D341Med (cell line): ENCODE results near the gene CATSPERD.
A peak's percentile ranks its signal among the peaks of the same experiment; 100 is the strongest.

ENCODE experiments used
- DNase-seq: peaks from one replicate; pipeline ENCODE4 v3.0.0; 2012; ENCODE audit warnings: low spot score

CATSPERD gene, protein sequence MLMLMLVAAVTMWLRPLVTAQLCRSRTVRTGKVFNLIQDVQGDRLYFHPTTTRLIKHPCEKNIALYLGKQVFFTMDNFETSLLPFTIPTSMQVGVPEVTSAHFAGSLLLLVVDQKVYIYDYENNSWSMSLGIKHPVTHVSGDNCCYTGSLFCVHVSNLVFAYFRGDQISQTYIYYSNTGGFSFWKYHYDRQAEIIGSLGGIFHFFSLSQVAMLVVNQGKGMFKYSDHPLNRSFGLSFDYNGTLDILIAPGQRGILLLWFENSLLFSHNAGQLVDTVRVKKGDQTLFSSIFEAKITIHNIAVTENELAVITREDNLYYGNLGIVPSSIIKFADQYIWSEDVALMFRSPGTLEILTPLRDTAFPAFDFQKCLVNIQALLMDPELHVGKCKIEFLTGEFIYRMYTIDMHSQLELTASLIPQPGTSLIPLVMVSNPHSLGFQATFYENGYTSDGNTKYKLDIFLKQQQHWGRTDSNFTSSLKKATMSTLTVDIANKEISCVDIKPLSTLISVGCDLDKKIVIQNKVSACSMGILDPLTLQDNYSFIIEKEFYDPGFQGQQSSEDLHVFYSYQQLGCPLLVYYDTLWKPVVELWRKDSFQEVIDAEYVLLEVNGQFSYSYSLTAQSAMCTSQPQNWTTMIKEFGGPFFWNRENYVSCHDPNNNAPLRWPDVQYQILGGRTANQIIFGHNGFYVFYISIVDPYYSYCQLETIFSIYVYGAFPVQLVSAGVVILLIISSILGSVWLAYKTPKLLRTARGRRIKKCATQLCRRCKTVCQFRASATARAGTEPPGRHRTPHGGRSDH

DNA sequence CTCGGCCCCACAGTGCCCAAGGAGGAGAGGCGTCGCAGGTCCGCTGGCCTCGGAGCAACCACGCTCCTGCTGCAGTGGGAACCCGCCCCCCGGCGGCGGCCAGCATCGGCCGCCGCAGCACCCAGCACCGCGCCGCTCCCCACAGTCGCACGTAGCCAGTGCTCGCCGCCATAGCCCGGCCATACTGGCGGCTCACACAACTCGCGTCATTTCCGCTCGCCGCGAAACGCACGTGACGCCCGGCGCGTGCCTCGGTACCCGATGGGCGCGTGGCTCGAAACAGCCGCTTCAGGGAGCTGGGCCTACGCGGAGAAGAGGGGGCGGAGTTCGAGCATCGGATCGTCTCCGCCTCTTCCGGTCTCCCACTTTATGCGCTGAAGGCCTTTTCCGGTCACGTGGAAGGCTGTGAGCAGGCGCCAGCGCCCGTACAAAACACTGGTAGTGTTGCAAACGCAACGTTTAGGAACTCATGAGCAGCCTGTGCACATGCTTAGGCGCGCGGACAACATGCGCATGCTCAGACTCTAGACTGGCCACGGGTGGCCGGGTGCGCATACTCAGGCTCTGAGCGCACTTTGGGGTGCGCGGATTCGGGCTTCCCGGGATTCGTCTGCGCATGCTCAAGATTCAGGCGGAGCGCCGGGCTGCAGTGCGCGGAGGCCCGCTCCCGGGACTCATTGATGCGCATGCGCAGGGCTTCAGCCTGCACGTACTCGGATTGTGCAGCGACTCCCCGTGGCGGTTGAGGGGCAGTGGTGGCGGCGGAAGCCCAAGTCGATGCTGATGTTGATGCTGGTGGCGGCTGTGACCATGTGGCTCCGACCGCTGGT is at the start of gene CATSPERD, which contains the start of gene LONP1:
Gene CATSPERD, plus strand, starts transcription at position 677 of the 830 bp plus-strand sequence. Its CDS starts 101 bp downstream, at position 778.
Gene LONP1, minus strand, starts transcription at position 186 of the 830 bp plus-strand sequence. Its CDS starts 14 bp downstream, at position 172.
- peak; percentile 99 for DNase-seq

DNA sequence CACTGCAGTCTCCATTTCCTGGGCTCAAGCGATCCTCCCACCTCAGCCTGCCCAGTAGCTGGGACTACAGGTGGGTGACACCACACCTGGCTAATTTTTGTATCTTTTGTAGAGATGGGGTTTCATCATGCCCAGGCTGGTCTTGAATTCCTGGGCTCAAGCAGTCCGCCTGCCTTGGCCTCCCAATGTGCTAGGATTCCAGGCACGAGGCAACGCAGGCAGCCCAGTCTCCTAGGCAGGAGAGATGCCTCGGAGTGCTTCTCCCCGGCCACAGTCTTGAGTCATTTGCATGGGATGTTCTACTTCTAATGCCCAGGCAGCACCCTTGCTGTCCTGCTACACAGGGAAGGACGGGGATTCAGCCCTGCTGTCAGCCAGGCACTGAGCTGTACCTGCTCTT is 48.8 kb upstream of the CATSPERD start:
- no peak for DNase-seq

DNA sequence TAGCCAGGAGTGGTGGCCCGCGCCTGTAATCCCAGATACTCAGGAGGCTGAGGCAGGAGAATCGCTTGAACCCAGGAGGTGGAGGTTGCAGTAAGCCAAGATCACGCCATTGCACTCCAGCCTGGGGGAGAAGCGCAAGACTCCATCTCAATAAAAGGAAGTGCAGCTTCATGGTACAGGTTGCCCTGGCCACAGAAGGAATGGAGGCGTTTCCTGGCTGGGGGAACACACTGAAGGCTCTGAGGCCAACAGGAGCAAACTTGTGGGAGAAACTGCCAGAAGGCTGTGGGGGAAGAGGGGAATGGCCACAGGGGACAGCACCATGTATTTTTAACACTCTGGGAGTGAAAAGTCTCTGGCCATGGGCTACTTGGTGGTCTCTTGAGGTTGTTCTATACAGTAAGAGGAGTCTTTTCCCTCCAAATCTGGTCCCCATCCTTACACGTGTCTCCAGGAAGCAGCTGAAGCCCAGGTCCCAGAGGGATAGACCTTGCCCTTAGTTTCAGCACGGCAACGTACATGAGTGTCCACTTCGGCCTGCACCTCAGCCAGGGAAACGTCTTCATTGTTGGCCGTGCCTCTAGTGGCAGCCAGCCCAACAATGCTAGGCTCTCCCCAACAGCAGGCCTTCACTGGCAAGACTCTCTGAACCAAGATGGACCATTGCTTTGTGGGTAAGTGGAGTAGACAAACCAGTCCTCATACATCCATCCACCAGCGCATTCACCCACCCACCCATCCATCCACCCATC is 47.6 kb upstream of the CATSPERD start:
- DNase-seq = no peak

DNA sequence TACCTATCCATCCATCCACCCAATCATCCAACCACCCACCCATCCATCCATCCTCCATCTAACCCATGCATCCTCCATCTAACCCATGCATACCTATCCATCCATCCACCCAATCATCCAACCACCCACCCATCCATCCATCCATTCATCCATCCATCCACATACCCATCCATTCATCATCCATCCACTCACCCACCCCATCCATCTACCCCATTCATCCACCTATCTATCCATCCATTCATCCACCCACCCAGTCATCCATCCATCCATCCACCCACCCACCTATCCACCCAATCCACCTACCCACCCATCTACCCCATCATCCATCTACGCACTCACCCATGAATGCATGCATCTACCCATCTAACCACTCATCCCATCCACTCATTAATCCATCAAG is 46.7 kb upstream of the CATSPERD start:
- no peak for DNase-seq

DNA sequence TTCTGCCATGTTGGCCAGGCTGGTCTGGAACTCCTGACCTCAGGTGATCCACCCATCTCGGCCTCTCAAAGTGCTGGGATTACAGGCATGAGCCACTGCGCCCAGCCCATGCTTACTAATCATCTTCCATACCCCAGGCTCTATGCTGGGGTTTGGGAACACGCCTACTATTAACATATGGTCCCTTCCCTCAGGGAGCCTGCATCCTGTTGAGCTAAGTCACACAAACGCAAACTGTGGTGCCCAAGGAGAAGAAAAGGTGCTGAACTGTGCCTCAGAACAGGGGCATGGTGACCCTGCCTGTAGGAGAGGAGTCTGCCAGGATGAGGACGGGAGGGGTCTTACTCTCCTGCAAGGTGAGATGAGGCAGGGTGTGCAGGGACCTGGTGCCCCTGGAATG is 45.7 kb upstream of the CATSPERD start:
- no peak for DNase-seq

DNA sequence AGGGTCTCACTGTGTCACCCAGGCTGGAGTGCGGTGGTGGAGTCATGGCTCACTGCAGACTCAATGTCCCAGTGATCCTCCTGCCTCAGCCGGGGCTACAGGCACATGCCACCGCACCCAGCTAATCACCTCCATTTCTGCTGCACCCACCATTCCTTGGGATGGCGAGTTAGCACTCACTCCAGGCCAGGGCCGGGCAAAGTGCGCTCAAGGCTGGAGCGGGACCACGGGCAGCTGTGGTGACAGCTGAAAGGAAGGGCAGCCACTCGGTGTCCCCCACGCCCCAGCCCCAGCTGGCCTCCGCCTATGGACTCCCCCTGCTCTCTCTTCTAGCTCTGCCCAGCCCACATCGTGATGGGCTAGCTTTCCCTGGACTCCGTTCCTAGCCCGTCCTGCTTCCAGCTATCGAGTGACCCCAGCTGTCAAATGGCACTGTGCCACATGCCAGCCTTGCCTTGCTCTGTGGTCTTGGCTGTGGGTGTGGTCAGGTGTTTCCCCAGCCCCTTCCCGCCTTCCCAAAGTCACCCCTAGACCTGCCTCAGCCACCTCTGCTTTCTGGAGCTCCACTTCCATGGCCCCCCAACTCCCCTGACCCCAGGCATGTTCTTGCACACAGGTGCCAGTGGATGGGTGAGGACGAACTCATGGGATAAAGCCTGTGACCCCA is 44.2 kb upstream of the CATSPERD start:
- DNase-seq = no peak

DNA sequence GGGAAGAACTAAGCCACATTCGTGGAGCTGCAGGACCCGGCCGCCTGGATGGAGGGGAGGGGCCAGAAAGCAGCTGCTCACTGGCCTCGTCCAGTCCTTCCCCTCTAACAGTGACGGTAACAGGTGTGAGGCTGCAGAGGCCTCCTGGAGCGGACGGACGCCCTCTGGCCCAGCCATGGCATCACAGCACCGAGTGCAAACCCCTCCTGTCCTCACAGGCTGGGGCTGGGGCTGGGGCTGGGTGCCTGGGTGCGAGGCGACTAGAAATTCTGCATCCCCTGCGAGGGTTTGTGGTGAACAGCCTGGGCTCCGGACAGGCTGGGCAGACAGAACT is 43.7 kb upstream of the CATSPERD start:
- DNase-seq = no peak

DNA sequence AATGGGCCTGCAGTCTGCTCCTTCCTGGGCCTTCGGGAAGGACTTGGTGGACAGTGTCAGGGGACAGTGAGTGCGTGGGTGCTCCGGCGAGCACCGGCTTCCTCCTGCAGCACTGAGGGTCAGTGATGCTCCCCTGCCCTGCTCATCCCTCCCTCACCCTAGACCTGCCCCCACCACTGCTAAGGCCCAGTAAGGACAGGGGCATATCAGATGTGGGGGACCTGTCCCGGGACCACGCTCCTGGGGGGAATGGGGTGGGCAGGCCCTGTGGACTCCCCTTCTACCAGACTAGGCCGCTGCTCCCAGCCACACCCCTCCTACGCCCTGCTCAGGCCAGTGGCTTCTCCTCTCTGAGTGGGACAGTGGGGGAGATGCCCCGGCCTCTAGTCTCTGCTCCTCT is 43.3 kb upstream of the CATSPERD start:
- no peak for DNase-seq

DNA sequence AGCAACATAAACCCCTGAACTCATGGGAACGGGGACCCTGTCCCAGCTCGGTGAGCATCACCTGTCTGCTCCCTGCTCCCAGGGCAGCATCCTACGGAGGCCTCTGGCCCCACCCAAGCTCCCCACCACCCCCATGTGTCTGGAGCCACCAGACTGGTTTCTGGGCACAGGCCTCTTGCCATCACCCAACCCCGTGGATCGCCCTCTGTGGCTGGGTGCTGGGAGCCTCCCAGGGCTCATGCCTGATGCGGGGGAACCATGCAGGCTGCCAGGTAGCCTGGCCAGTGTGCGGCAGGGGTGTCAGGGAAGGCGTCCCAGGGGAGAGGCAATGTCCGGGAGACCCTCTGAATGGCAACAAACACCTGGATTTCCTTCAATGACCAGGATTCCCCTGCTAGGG is 42.9 kb upstream of the CATSPERD start:
- DNase-seq = no peak

DNA sequence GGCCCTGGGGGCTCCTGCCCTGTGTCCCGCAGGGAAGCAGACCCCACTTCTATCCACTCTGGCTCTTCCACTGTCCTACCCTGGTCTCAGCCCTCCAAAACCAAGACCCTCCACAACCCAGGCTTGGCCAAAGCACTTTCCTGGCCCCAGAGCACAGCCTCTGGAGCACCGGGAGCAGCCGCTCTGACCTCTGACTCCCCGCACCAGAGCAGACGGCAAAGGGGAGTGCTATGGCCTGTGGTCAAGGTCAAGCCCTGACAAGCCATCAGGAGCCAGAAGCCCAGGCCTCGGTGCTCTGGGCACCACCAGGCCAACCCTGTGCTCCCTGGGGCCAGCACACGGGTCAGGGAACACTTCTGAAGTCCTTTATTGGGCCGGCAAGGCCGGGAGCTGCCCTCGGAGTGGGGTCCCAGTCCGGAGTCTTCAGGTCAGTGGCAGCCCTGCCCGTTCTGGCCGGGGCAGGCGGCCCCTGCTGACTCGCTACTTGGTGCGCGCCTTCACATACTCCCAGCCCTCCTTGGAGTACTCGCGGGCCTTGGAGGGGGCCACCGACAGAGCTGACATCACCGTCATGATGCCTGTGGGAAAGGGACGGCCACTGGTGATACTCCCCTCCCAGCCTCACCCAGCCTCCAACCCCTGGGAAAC is 42.2 kb upstream of the CATSPERD start:
- DNase-seq = no peak

DNA sequence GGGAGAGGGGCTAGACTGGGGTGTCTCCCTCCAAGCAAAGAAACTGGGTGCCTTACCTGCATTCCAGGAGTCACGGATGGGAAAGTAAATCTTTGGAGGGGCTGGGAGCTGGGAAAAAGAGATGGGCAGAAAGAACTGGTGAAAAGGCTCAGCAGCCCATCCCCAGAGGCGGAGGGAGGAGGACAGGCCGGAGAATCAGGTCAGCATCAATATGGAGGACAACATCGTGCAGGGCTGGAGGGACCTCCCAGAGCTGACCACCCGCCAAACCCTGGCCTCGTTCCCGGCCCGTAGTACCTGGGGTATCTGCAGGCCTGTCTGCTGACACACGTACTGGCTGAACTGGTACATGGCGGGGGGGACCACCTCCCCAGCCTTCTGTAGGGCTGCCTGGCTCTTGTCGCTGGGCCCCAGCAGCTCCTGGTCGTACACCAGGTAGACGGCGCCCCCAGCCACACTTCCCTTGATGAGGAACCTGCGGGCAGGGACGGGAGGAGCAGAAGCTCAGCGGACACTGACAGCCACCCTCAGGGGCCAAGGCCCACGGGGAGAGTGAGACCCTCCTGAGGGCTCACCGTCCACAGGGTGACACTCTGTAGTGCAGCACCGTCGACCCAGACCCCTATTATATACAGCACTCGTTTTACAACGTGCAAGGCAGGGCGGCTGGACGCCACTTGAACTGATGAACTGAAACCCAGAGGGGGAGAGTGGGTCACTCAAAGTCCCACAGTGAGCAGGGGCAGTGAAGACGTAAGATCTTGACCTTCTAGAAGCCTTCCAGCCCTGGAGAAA is 41.0 kb upstream of the CATSPERD start:
- peak; percentile 31 for DNase-seq

DNA sequence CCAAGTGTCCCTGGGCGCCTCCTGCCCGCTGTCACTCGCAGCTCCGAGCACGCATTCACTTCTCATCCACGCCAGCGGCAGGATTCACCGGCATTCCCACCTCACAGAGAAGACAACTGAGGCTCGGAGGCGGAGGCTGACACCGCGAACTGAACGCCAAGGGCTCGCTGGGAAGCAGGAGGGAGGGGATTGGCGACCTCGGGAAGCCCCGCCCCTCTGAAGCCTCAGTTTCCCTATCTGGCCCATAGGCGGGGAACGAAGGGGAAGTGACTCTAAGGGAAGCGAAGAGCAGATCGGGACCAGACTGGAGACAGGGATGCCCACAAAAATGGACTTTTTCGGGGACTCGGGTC is 40.4 kb upstream of the CATSPERD start:
- DNase-seq = peak; percentile 57

DNA sequence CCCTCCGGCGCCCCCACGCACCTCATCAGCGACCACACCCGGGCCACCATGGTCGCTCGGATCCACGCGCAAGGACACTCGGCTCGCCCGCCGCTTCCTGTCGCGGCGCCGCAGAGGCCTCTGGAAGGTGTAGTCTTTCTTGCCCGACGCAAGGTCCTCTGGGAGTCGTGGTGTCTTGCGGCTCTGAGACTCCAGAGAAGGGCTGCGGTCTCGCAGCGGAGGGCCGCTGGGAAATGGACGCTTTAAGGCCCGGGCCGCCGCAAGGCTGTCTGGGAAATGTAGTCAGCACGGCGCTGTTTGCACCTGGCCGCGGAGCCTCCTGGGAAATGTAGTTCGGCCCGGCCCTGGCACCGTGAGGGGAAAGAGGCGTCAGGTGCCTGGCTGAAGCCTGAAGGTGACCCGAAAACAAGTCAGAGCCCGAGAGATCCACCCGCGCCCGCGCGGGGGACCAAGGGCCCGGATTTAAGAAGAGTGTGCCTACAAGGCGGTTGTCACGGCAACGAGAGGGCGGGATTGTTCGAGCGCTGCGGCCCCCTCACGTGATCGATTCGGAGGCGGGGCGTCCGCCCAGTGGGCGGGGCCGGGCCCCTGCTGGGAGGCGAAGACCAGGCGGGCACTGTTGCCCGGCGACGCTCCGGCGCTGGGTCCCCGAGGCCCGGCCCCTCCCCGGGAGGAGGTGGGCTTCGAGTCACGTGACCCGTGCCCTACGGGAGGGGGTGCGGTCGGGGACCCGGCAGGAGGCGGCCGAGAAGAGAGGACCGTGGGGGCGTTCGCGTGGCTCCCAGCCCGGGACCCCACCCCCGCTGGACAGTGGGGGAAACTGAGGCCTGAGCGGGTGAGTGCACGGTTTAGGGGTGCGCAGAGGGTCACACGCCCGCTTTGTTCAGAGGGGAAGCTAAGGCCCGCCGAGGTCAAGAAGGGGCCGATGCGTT is 39.7 kb upstream of the CATSPERD start, which contains the start of the genes HSD11B1L and MICOS13:
Gene HSD11B1L, plus strand, starts transcription at position 591 of the 932 bp plus-strand sequence. CDS start 3,806 bp downstream, outside the sequence.
Gene MICOS13, minus strand, starts transcription at position 80 of the 932 bp plus-strand sequence. Its CDS starts 30 bp downstream, at position 50.
- peak; percentile 98 for DNase-seq

DNA sequence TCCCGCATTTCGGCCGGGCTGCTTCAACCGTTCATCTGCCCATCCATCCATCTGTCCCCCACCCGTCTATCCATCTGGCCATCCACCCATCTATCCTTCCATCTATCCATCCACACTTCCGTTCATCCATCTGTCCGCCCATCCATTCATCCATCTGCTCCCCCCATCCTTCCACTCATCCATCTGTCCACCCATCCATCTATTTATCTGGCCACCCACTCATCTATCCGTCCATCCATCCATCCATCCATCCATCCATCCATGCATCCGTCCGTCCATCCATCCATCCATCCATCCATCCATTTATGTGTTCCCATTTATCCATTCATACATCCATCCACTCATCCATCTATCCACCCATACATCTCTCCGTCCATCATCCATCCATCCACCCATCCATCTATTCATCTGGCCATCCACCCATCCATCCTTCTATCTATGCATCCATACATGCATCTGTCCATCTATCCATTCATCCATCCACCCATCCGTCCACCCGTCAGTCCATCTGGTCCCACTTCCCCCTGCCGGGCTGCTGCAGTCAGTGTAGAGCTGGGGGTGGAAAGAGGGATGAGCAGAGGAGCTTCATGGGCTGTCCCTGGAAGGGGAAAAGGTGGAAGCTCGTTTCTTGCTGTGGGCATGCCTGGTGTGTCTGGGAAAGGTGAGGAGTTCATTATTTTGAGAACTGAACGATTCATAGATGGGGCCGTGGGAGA is 38.9 kb upstream of the CATSPERD start:
- DNase-seq = no peak

DNA sequence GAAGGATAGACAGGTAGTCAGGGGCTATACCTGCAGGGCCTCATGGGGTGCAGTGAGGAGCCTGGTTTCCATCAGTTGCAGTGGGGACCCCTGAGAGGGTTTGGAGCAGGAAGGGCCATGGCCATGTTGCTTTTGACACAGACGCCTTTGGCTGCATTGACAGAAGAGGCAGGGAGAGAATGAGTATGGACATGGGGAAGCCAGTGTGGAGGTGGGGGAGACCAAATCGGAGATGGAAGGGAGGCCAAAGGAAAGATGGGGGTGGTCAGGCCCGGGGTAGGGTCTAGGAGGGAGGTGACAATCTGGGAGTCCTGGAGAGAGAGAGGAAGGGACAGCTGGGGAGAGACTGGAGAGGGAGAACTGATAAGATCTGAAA is 38.3 kb upstream of the CATSPERD start:
- no peak for DNase-seq

DNA sequence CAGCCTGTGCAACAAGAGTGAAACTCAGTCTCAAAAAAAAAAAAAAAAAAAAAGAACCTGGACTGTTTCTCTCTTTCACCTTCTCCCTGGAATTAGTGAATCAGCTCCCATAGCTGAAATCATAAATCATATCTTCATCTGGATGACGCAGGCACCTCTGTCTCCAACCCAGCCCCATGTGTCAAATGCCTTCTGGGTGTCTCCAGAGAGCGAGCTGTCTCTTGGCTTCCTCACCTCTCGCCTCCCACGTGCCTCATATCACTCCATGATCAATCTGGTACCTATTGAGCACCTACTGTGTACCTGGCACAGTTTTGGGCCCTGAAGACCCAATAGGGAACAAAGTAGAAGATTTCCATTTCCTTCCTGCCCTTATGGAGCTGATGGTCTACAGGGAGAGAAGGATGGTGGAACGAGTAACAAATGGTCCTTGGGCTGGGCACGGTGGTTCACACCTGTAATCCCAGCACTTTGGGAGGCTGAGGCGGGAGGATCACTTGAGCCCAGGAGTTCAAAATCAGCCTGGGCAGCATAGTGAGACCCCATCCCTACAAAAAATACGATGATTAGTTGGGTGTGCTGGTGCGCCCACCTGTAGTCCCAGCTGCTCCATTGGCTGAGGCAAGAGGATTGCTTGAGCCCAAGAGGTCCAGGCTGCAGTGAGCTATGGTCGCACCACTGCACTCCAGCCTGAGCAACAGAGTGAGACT is 37.1 kb upstream of the CATSPERD start:
- no peak for DNase-seq
